ENCODE measurements around the gene TBC1D22B. TPM values are rescaled to one million over a fixed set of nuclear protein-coding genes. Genes with fewer than 3 reads are reported as not detected.
A peak's percentile ranks its signal among the peaks of the same experiment; 100 is the strongest.

TBC1D22B gene
- total RNA-seq, 1 donor = 4.8 TPM

- DNase-seq (ENCODE audit: low read depth) = no peak
- no peak overlapping the region for H3K4me3 ChIP-seq (ENCODE audit: low read depth, low read length)
- no peak for TF ChIP-seq CTCF (IDR thresholded peaks at IDR 0.05; ENCODE audit: insufficient read depth, low read length)
Observed at GRCh38 chr6:37225350-37226169, 32.0 kb upstream of the TBC1D22B start.

- no peak for TF ChIP-seq CTCF (IDR thresholded peaks at IDR 0.05; ENCODE audit: insufficient read depth, low read length)
Observed at GRCh38 chr6:37230104-37230503, 27.5 kb upstream of the TBC1D22B start.

GRCh38 chr6:37232430-37233017 lies 25.0 kb upstream of the TBC1D22B start:
- DNase-seq (ENCODE audit: low read depth) = no peak

More at GRCh38 chr6:37230104-37230503, 27.5 kb upstream of the TBC1D22B start:
- H3K4me3 ChIP-seq (ENCODE audit: low read depth, low read length) = no peak overlapping the region
- DNase-seq (ENCODE audit: low read depth) = no peak

GRCh38 chr6:37233541-37233940 lies 24.0 kb upstream of the TBC1D22B start:
- H3K4me3 ChIP-seq (ENCODE audit: low read depth, low read length) = no peak overlapping the region
- no peak for DNase-seq (ENCODE audit: low read depth)
- no peak for TF ChIP-seq CTCF (IDR thresholded peaks at IDR 0.05; ENCODE audit: insufficient read depth, low read length)

More at GRCh38 chr6:37232430-37233017, 25.0 kb upstream of the TBC1D22B start:
- no peak overlapping the region for H3K4me3 ChIP-seq (ENCODE audit: low read depth, low read length)
- no peak for TF ChIP-seq CTCF (IDR thresholded peaks at IDR 0.05; ENCODE audit: insufficient read depth, low read length)

GRCh38 chr6:37236921-37237320 lies 20.7 kb upstream of the TBC1D22B start:
- peak; percentile 42 for DNase-seq (ENCODE audit: low read depth)
- TF ChIP-seq CTCF (IDR thresholded peaks at IDR 0.05; ENCODE audit: insufficient read depth, low read length) = no peak
- H3K4me3 ChIP-seq (ENCODE audit: low read depth, low read length) = no peak overlapping the region

- DNase-seq (ENCODE audit: low read depth) = no peak
- TF ChIP-seq CTCF (IDR thresholded peaks at IDR 0.05; ENCODE audit: insufficient read depth, low read length) = no peak
- no peak overlapping the region for H3K4me3 ChIP-seq (ENCODE audit: low read depth, low read length)
Observed at GRCh38 chr6:37237789-37238188, 19.8 kb upstream of the TBC1D22B start.

All from fibroblast of the aortic adventitia (primary cell).